ENCODE data around the gene GSS. TPM values are rescaled to one million over a fixed set of nuclear protein-coding genes. Genes with fewer than 3 reads are reported as not detected.
"Not testable (repeated sequence)": the region's sequence is repeated elsewhere in the genome, so short reads cannot be mapped to it uniquely, and the experiment has no call there.

Gene GSS
- total RNA-seq, 4 donors from 2014 or later, result 28.0 to 47.6 (median 35.6) TPM

- Histone ChIP-seq H3K27ac (peak overlapping the region in 3 of 4 donors; percentile 71 to 78 (median 74)), H3K4me3 (no peak overlapping the region), H3K4me1 (peaks cover 3 to 23% (median 14%) of the 10 kb centered on the region in 3 donors), H3K9me3 (no peaks in the 10 kb centered on the region), H3K27me3 (no peaks in the 10 kb centered on the region), H3K36me3 (no peaks in the 10 kb centered on the region)
- peak; percentile 74 for ATAC-seq
- no peak for TF ChIP-seq EP300 (IDR thresholded peaks at IDR 0.05)
- peak; percentile 70 for TF ChIP-seq POLR2AphosphoS5 (IDR thresholded peaks at IDR 0.05)
- TF ChIP-seq CTCF (IDR thresholded peaks at IDR 0.05), result no peak
- 20 to 68% methylated on average over 2 to 4 of the region's 7 CpGs for WGBS, 2 donors (ENCODE audit: low coverage in 1 of 2)
Observed at GRCh38 chr20:34907616-34908469, 47.8 kb downstream of the GSS start.

- Histone ChIP-seq H3K27me3 (no peaks in the 10 kb centered on the region), H3K9me3 (no peaks in the 10 kb centered on the region), H3K4me1 (peaks cover 3 to 23% (median 14%) of the 10 kb centered on the region in 3 donors), H3K36me3 (no peaks in the 10 kb centered on the region), H3K4me3 (no peak overlapping the region), H3K27ac (no peak overlapping the region)
- WGBS, 2 donors (ENCODE audit: low coverage in 1 of 2), result 33 to 74% methylated on average over 3 of the region's 3 CpGs
- ATAC-seq, result no peak
- TF ChIP-seq POLR2A (IDR thresholded peaks at IDR 0.05) (no peak), EP300 (IDR thresholded peaks at IDR 0.05) (no peak), CTCF (IDR thresholded peaks at IDR 0.05) (no peak), POLR2AphosphoS5 (IDR thresholded peaks at IDR 0.05) (no peak)
Observed at GRCh38 chr20:34904202-34904621, 51.4 kb downstream of the GSS start.

- peaks cover 0 to 30% (median 0%) of the 10 kb centered on the region in 3 donors for H3K4me1 ChIP-seq
- H3K4me3 ChIP-seq, H3K9me3 ChIP-seq, ATAC-seq, H3K27ac ChIP-seq, H3K36me3 ChIP-seq, H3K27me3 ChIP-seq: not testable (repeated sequence)
- WGBS, 2 donors (ENCODE audit: low coverage in 1 of 2), result no CpG with 5 or more reads among the region's 26 CpGs
Observed at GRCh38 chr20:34898731-34899130, 56.9 kb downstream of the GSS start.

- not testable (repeated sequence) for H3K36me3 ChIP-seq, H3K27me3 ChIP-seq, ATAC-seq, H3K4me3 ChIP-seq, H3K27ac ChIP-seq, H3K9me3 ChIP-seq
- no CpG with 5 or more reads among the region's 3 CpGs for WGBS, 2 donors (ENCODE audit: low coverage in 1 of 2)
- H3K4me1 ChIP-seq, result peaks cover 0 to 30% (median 0%) of the 10 kb centered on the region in 3 donors
Observed at GRCh38 chr20:34898129-34898528, 57.5 kb downstream of the GSS start.

GRCh38 chr20:34896086-34896621 is 59.5 kb downstream of the GSS start:
- Histone ChIP-seq H3K9me3 (no peaks in the 10 kb centered on the region), H3K4me1 (peaks cover 0 to 47% (median 0%) of the 10 kb centered on the region in 3 donors), H3K27ac (peak overlapping the region in 2 of 4 donors; percentile 6 to 27), H3K27me3 (no peaks in the 10 kb centered on the region), H3K36me3 (no peaks in the 10 kb centered on the region), H3K4me3 (no peak overlapping the region)
- no peak for TF ChIP-seq POLR2A (IDR thresholded peaks at IDR 0.05)
- TF ChIP-seq POLR2AphosphoS5 (IDR thresholded peaks at IDR 0.05), result no peak
- TF ChIP-seq EP300 (IDR thresholded peaks at IDR 0.05), result no peak
- no peak for TF ChIP-seq CTCF (IDR thresholded peaks at IDR 0.05)
- 22% methylated on average over 1 of the region's 1 CpG; no CpG with 5 or more reads in 1 of the 2 donors for whole genome bisulfite sequencing, 2 donors (ENCODE audit: low coverage in 1 of 2)
- no peak for ATAC-seq

- ATAC-seq, result no peak
- no peaks in the 10 kb centered on the region for H3K36me3 ChIP-seq
- H3K4me3 ChIP-seq, result no peak overlapping the region
- peaks cover 0 to 47% (median 0%) of the 10 kb centered on the region in 3 donors for H3K4me1 ChIP-seq
- H3K27ac ChIP-seq, result no peak overlapping the region
- WGBS, 2 donors (ENCODE audit: low coverage in 1 of 2), result 58 to 78% methylated on average over 3 of the region's 3 CpGs
- no peaks in the 10 kb centered on the region for H3K27me3 ChIP-seq
- TF ChIP-seq POLR2AphosphoS5 (IDR thresholded peaks at IDR 0.05), result no peak
- TF ChIP-seq EP300 (IDR thresholded peaks at IDR 0.05), result no peak
- TF ChIP-seq CTCF (IDR thresholded peaks at IDR 0.05), result no peak
- no peak for TF ChIP-seq POLR2A (IDR thresholded peaks at IDR 0.05)
- H3K9me3 ChIP-seq, result no peaks in the 10 kb centered on the region
Observed at GRCh38 chr20:34895465-34895864, 60.1 kb downstream of the GSS start.

Data from gastroesophageal sphincter (tissue), 4 donors.